ENCODE measurements around the gene TOMM40.

DNA sequence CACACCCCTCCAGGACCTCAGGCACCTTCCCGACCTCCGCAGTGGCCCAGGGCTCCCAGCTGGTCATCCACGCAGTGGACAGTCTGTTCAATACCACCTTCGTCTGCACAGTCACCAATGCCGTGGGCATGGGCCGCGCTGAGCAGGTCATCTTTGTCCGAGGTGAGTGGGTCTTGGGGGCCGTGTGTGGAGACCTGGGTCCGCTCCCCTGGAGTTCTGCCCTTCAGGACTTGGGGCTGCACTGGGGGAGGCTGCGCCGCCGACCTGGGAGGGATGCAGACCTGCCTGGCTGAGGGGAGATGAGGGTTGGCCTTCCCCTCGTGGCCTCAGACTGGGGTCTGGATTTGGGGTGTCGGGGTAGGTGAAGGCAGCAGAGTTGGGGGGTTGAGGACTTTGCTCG lies 16.7 kb upstream of the TOMM40 start:
- TF ChIP-seq, protein P1, sequence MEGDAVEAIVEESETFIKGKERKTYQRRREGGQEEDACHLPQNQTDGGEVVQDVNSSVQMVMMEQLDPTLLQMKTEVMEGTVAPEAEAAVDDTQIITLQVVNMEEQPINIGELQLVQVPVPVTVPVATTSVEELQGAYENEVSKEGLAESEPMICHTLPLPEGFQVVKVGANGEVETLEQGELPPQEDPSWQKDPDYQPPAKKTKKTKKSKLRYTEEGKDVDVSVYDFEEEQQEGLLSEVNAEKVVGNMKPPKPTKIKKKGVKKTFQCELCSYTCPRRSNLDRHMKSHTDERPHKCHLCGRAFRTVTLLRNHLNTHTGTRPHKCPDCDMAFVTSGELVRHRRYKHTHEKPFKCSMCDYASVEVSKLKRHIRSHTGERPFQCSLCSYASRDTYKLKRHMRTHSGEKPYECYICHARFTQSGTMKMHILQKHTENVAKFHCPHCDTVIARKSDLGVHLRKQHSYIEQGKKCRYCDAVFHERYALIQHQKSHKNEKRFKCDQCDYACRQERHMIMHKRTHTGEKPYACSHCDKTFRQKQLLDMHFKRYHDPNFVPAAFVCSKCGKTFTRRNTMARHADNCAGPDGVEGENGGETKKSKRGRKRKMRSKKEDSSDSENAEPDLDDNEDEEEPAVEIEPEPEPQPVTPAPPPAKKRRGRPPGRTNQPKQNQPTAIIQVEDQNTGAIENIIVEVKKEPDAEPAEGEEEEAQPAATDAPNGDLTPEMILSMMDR (conservative IDR thresholded peaks at IDR 0.05 in 1 of 2, IDR thresholded peaks at IDR 0.05 in 1 of 2; ENCODE audit: extremely low read depth in 1 of 2, insufficient read depth in 1 of 2, low read depth in 1 of 2, low read length in 2 of 2), result no peak
- TF ChIP-seq EZH2 (IDR thresholded peaks at IDR 0.05; ENCODE audit: borderline replicate concordance, low read length), result no peak

Data from mammary epithelial cell (primary cell).